Mesodermal cell (in vitro differentiated cells): Measurements from ENCODE around the gene LRP1B.

Source experiments
- H3K27ac ChIP-seq: 2 replicates; pipeline ENCODE4 v1.7.0; 2013; ENCODE audit warnings: mild to moderate bottlenecking, low read depth, low read length, moderate library complexity; ENCODE audit not compliant: severe bottlenecking
- H3K36me3 ChIP-seq: 2 replicates; pipeline ENCODE4 v1.7.1; 2013; ENCODE audit warnings: mild to moderate bottlenecking, low read length, moderate library complexity; ENCODE audit not compliant: control insufficient read depth, insufficient read depth
- H3K4me1 ChIP-seq: one replicate; pipeline ENCODE4 v1.7.1; 2013; ENCODE audit warnings: mild to moderate bottlenecking, low read length; ENCODE audit not compliant: insufficient read depth, control insufficient read depth, poor library complexity, severe bottlenecking
- H3K4me3 ChIP-seq: 2 replicates; pipeline ENCODE4 v1.7.0; 2013; ENCODE audit warnings: low read length, control low read depth, mild to moderate bottlenecking; ENCODE audit not compliant: insufficient read depth, poor library complexity, severe bottlenecking; ENCODE audit errors: extremely low read depth
- H3K9me3 ChIP-seq: 2 replicates; pipeline ENCODE4 v1.7.1; 2013; ENCODE audit warnings: mild to moderate bottlenecking, low read length, moderate library complexity; ENCODE audit not compliant: control insufficient read depth
- WGBS, 2 experiments: methylation state at CpG; one replicate each; pipeline ENCODE4 v1.1.5; 2013; ENCODE audit warnings: missing lambda C conversion rate in 2 of 2; ENCODE audit not compliant: insufficient coverage in 2 of 2; 5-methylcytosine and 5-hydroxymethylcytosine counted together

Gene LRP1B

DNA sequence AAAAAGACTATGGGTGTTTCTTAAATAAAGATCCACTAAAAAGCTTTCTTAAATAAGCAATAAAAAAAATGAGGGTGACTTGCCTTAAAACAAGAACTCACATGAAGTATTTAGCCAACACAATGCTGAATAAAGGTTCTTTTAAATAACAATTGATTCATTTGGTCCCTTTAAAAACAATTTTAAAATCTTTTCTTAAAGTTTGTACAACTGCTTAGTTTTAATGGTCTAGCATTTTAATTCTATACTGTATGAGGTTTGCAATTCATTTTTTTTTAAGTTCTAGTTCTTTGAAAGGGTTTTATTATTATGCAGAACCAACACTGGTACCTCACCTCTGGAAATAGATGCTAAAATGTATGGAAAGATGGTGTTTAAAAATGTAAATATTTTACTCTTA, 1017.5 kb downstream of the LRP1B start:
- H3K4me3 ChIP-seq, result no peak overlapping the region
- no peak overlapping the region for H3K27ac ChIP-seq
- no peaks in the 10 kb centered on the region for H3K36me3 ChIP-seq
- H3K9me3 ChIP-seq, result no peaks in the 10 kb centered on the region
- no peaks in the 10 kb centered on the region for H3K4me1 ChIP-seq

GRCh38 chr2:141109633-141110032, 1021.2 kb downstream of the LRP1B start:
- Histone ChIP-seq H3K9me3 (no peaks in the 10 kb centered on the region), H3K4me1 (no peaks in the 10 kb centered on the region), H3K36me3 (no peaks in the 10 kb centered on the region), H3K4me3 (no peak overlapping the region), H3K27ac (no peak overlapping the region)

- no peaks in the 10 kb centered on the region for H3K36me3 ChIP-seq
- H3K4me1 ChIP-seq, result no peaks in the 10 kb centered on the region
- no peaks in the 10 kb centered on the region for H3K9me3 ChIP-seq
- no peak overlapping the region for H3K27ac ChIP-seq
- H3K4me3 ChIP-seq, result no peak overlapping the region
Observed at GRCh38 chr2:141105763-141106162, 1025.1 kb downstream of the LRP1B start.

- Histone ChIP-seq H3K27ac (no peak overlapping the region), H3K36me3 (no peaks in the 10 kb centered on the region), H3K4me3 (no peak overlapping the region), H3K9me3 (no peaks in the 10 kb centered on the region), H3K4me1 (no peaks in the 10 kb centered on the region)
- WGBS, 2 experiments, result no CpG with 5 or more reads among the region's 1 CpG
Observed at GRCh38 chr2:141103216-141103615, 1027.6 kb downstream of the LRP1B start.

GRCh38 chr2:141079231-141079630, 1051.6 kb downstream of the LRP1B start:
- Histone ChIP-seq H3K4me1 (no peaks in the 10 kb centered on the region), H3K27ac (no peak overlapping the region), H3K9me3 (no peaks in the 10 kb centered on the region), H3K4me3 (no peak overlapping the region), H3K36me3 (no peaks in the 10 kb centered on the region)
- 67 to 100% methylated on average over 1 of the region's 1 CpG for WGBS, 2 experiments

- Histone ChIP-seq H3K4me1 (no peaks in the 10 kb centered on the region), H3K27ac (no peak overlapping the region), H3K36me3 (no peaks in the 10 kb centered on the region), H3K9me3 (no peaks in the 10 kb centered on the region), H3K4me3 (no peak overlapping the region)
Observed at GRCh38 chr2:141075753-141076152, 1055.1 kb downstream of the LRP1B start.

DNA sequence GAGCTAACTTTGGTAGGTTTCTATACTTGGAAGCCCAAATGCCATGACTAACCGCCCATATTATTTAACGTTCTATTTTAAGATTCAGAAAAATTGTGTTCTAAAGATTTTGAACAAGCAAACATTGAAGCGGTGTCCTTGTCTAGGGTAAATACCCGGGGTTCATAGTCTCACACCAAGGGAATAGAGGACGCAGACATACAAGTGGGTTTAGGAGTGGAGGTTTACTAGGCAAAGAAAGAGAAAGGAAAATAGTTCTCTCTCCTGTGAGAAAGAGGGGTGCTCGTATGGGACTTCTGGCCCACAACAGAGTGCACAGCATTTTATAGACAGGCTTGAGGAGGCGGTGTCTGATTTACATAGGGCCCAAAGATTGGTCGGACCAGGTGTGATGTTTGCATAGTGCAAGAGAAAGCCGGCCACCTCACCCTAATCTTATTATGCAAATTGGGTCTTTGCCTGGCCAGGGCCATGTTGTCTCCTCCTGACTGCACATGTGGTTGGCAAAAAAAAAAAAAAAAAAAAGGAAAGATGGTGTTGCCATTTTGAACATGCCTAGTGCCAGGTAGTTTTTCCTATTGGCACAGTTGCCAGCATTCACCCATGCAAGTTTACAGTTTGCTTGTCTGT, 1062.6 kb downstream of the LRP1B start:
- H3K4me1 ChIP-seq, result no peaks in the 10 kb centered on the region
- 90 to 93% methylated on average over 5 to 6 of the region's 9 CpGs for WGBS, 2 experiments
- no peaks in the 10 kb centered on the region for H3K36me3 ChIP-seq
- H3K9me3 ChIP-seq, result no peaks in the 10 kb centered on the region
- H3K27ac ChIP-seq, result no peak overlapping the region
- H3K4me3 ChIP-seq, result no peak overlapping the region

DNA sequence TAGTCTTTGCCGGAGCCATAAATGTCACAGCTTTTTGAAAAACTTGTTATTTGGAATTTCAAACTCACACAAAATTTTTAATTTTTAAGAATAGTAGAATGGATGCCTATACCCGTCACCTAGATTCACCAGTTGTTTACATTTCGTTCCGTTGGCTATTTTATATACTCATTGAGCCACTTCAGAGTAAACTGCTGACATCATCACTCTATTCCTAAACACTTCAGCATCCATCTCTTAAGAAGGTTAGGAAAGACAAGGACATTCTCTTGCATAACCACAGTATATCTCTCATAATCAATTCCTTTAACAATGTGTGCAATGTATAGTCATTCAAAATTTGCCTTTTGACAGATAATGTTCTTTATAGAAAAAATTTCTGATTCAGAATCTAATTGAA, 1065.8 kb downstream of the LRP1B start:
- no peak overlapping the region for H3K27ac ChIP-seq
- no peaks in the 10 kb centered on the region for H3K4me1 ChIP-seq
- 100% methylated on average over 2 of the region's 4 CpGs for WGBS, 2 experiments
- no peaks in the 10 kb centered on the region for H3K36me3 ChIP-seq
- H3K4me3 ChIP-seq, result no peak overlapping the region
- no peaks in the 10 kb centered on the region for H3K9me3 ChIP-seq

DNA sequence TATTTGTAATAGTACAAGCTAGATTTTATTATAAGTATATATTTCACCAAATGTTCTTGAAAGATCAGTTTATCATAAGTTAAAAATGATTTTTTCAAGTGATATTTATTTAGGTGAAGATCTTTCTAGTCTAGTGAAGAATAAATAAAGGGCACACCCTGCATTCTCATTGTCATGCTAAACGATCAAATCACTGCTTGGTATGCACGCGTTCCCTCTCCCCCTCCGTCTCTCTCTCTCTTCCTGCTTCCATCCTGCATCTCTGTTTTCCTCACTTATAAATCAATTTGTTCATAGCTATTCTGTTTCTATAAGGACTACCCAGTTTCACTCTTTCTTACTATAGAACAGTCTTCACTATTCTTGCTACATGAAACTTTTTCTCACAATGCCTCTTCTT, 1067.4 kb downstream of the LRP1B start:
- H3K27ac ChIP-seq, result no peak overlapping the region
- no peaks in the 10 kb centered on the region for H3K9me3 ChIP-seq
- H3K36me3 ChIP-seq, result no peaks in the 10 kb centered on the region
- 71 to 75% methylated on average over 4 of the region's 4 CpGs for WGBS, 2 experiments
- no peak overlapping the region for H3K4me3 ChIP-seq
- H3K4me1 ChIP-seq, result no peaks in the 10 kb centered on the region

GRCh38 chr2:141062443-141062842, 1068.4 kb downstream of the LRP1B start:
- no CpG with 5 or more reads among the region's 1 CpG for WGBS, 2 experiments
- H3K27ac ChIP-seq, result no peak overlapping the region
- H3K36me3 ChIP-seq, result no peaks in the 10 kb centered on the region

GRCh38 chr2:141062031-141062430, 1068.8 kb downstream of the LRP1B start:
- H3K9me3 ChIP-seq, result no peaks in the 10 kb centered on the region
- no peak overlapping the region for H3K27ac ChIP-seq
- H3K4me1 ChIP-seq, result no peaks in the 10 kb centered on the region
- H3K4me3 ChIP-seq, result no peak overlapping the region
- H3K36me3 ChIP-seq, result no peaks in the 10 kb centered on the region
- WGBS, 2 experiments, result no CpG with 5 or more reads among the region's 4 CpGs

More at GRCh38 chr2:141062443-141062842, 1068.4 kb downstream of the LRP1B start:
- H3K4me1 ChIP-seq, result no peaks in the 10 kb centered on the region
- no peaks in the 10 kb centered on the region for H3K9me3 ChIP-seq
- no peak overlapping the region for H3K4me3 ChIP-seq

GRCh38 chr2:141058556-141058955, 1072.3 kb downstream of the LRP1B start:
- Histone ChIP-seq H3K9me3 (no peaks in the 10 kb centered on the region), H3K36me3 (no peaks in the 10 kb centered on the region), H3K27ac (no peak overlapping the region), H3K4me1 (no peaks in the 10 kb centered on the region), H3K4me3 (no peak overlapping the region)
- 83 to 94% methylated on average over 3 of the region's 4 CpGs for WGBS, 2 experiments
